ENCODE data around the gene IGLL1. TPM values are rescaled to one million over a fixed set of nuclear protein-coding genes. Genes with fewer than 3 reads are reported as not detected.
"Not testable (repeated sequence)": the region's sequence is repeated elsewhere in the genome, so short reads cannot be mapped to it uniquely, and the experiment has no call there.

The IGLL1 gene
- total and polyA plus RNA-seq, 4 donors, result 17.4 TPM; not detected in 3

GRCh38 chr22:23622634-23623033, 42.5 kb upstream of the IGLL1 start:
- Histone ChIP-seq H3K27me3 (ENCODE audit: control insufficient read depth in 4 of 4, insufficient read depth in 4 of 4, low read length in 3 of 4) (no peaks in the 10 kb centered on the region), H3K9me3 (ENCODE audit: control insufficient read depth in 4 of 4, low read length in 3 of 4) (no peaks in the 10 kb centered on the region), H3K27ac (ENCODE audit: low read depth in 1 of 2, low read length in 2 of 2) (no peak overlapping the region), H3K36me3 (ENCODE audit: control insufficient read depth in 4 of 4, insufficient read depth in 3 of 4, low read depth in 1 of 4, low read length in 3 of 4) (no peaks in the 10 kb centered on the region), H3K9ac (ENCODE audit: low read depth in 1 of 2, low read length in 2 of 2) (no peak overlapping the region), H3K4me3 (ENCODE audit: low read depth in 1 of 3, low read length in 3 of 3) (no peak overlapping the region), H3K4me1 (ENCODE audit: control insufficient read depth in 4 of 4, insufficient read depth in 4 of 4, low read length in 3 of 4) (no peaks in the 10 kb centered on the region)
- WGBS, result 65% methylated on average over 2 of the region's 2 CpGs
- TF ChIP-seq REST (IDR thresholded peaks at IDR 0.05), result no peak
- no peak for TF ChIP-seq ZBTB33 (IDR thresholded peaks at IDR 0.05)
- TF ChIP-seq SP1 (IDR thresholded peaks at IDR 0.05), result no peak
- no peak for TF ChIP-seq JUND (IDR thresholded peaks at IDR 0.05)
- no peak for TF ChIP-seq FOXA2 (IDR thresholded peaks at IDR 0.05)
- TF ChIP-seq RXRA (IDR thresholded peaks at IDR 0.05), result no peak
- no peak for TF ChIP-seq GABPA (IDR thresholded peaks at IDR 0.05 in 1 of 2, conservative IDR thresholded peaks at IDR 0.05 in 1 of 2)
- no peak for TF ChIP-seq MAX (IDR thresholded peaks at IDR 0.05)
- TF ChIP-seq YY1 (IDR thresholded peaks at IDR 0.05), result no peak
- DNase-seq (ENCODE audit: low spot score), result no peak

GRCh38 chr22:23621916-23622315, 41.8 kb upstream of the IGLL1 start:
- H3K27ac ChIP-seq (ENCODE audit: low read depth in 1 of 2, low read length in 2 of 2); H3K36me3 ChIP-seq (ENCODE audit: control insufficient read depth in 4 of 4, insufficient read depth in 3 of 4, low read depth in 1 of 4, low read length in 3 of 4): not testable (repeated sequence)

GRCh38 chr22:23621082-23621780, 41.1 kb upstream of the IGLL1 start:
- WGBS, result 89% methylated on average over 9 of the region's 9 CpGs
- Histone ChIP-seq H3K27ac (ENCODE audit: low read depth in 1 of 2, low read length in 2 of 2) (no peak overlapping the region), H3K9ac (ENCODE audit: low read depth in 1 of 2, low read length in 2 of 2) (no peak overlapping the region), H3K36me3 (ENCODE audit: control insufficient read depth in 4 of 4, insufficient read depth in 3 of 4, low read depth in 1 of 4, low read length in 3 of 4) (no peaks in the 10 kb centered on the region), H3K27me3 (ENCODE audit: control insufficient read depth in 4 of 4, insufficient read depth in 4 of 4, low read length in 3 of 4) (no peaks in the 10 kb centered on the region), H3K9me3 (ENCODE audit: control insufficient read depth in 4 of 4, low read length in 3 of 4) (no peaks in the 10 kb centered on the region), H3K4me1 (ENCODE audit: control insufficient read depth in 4 of 4, insufficient read depth in 4 of 4, low read length in 3 of 4) (no peaks in the 10 kb centered on the region), H3K4me3 (ENCODE audit: low read depth in 1 of 3, low read length in 3 of 3) (no peak overlapping the region)
- no peak for DNase-seq (ENCODE audit: low spot score)
- TF ChIP-seq JUND (IDR thresholded peaks at IDR 0.05) (no peak), REST (IDR thresholded peaks at IDR 0.05) (no peak), TAF1 (conservative IDR thresholded peaks at IDR 0.05) (no peak), RAD21 (IDR thresholded peaks at IDR 0.05) (no peak), FOXA1 (IDR thresholded peaks at IDR 0.05) (no peak), HNF4A (conservative IDR thresholded peaks at IDR 0.05) (no peak), RXRA (IDR thresholded peaks at IDR 0.05) (no peak), ATF3 (IDR thresholded peaks at IDR 0.05) (no peak), FOXA2 (IDR thresholded peaks at IDR 0.05) (no peak), CTCF (IDR thresholded peaks at IDR 0.05; ENCODE audit: low read depth, low read length, missing input control) (no peak), SP1 (IDR thresholded peaks at IDR 0.05) (no peak)

More at GRCh38 chr22:23621916-23622315, 41.8 kb upstream of the IGLL1 start:
- WGBS, result 93% methylated on average over 2 of the region's 2 CpGs
- not testable (repeated sequence) for H3K9me3 ChIP-seq (ENCODE audit: control insufficient read depth in 4 of 4, low read length in 3 of 4); H3K4me1 ChIP-seq (ENCODE audit: control insufficient read depth in 4 of 4, insufficient read depth in 4 of 4, low read length in 3 of 4); H3K27me3 ChIP-seq (ENCODE audit: control insufficient read depth in 4 of 4, insufficient read depth in 4 of 4, low read length in 3 of 4); DNase-seq (ENCODE audit: low spot score); H3K9ac ChIP-seq (ENCODE audit: low read depth in 1 of 2, low read length in 2 of 2); H3K4me3 ChIP-seq (ENCODE audit: low read depth in 1 of 3, low read length in 3 of 3)

Measured in liver (tissue), 9 donors.